ENCODE measurements around the gene IGIP. TPM values are rescaled to one million over a fixed set of nuclear protein-coding genes. Genes with fewer than 3 reads are reported as not detected.

Gene IGIP
- total RNA-seq, 1 donor from 2014 or later = 2.0 TPM

- TF ChIP-seq CTCF (IDR thresholded peaks at IDR 0.05; ENCODE audit: unreplicated experiment) = no peak
- peaks cover 9% of the 10 kb centered on the region for H3K4me1 Mint-ChIP-seq (ENCODE audit: low read depth)
- H3K36me3 Mint-ChIP-seq (ENCODE audit: insufficient read depth) = no peaks in the 10 kb centered on the region
- H3K4me3 Mint-ChIP-seq (ENCODE audit: low read depth) = no peak overlapping the region
- DNase-seq (ENCODE audit: low spot score, unreplicated experiment) = no peak
- no peaks in the 10 kb centered on the region for H3K9me3 Mint-ChIP-seq (ENCODE audit: low read depth)
- no peak overlapping the region for H3K27ac Mint-ChIP-seq
- peaks cover 11% of the 10 kb centered on the region for H3K27me3 Mint-ChIP-seq
Observed at GRCh38 chr5:140172483-140172882, 46.7 kb downstream of the IGIP start.

DNA sequence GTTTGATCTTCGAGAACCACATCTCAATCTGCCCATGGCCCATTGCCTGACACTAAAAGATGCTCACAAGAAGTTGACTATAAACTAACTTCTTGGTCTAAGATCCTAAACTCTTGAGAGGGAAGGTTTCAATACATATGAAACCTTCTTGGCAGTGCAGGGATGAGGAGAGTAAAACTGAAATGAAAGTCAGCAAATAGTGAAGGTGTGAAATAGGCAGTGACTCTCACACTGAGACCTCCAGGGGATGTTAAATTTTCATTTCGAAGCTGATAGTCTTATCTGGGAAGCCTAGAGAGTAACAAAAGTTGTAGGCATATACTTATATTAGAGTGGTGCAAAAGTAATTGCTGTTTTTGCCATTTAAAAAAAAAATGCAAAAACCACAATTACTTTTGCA, 48.3 kb downstream of the IGIP start:
- peak overlapping the region; percentile 18 for H3K27ac Mint-ChIP-seq
- no peaks in the 10 kb centered on the region for H3K36me3 Mint-ChIP-seq (ENCODE audit: insufficient read depth)
- DNase-seq (ENCODE audit: low spot score, unreplicated experiment) = no peak
- TF ChIP-seq CTCF (IDR thresholded peaks at IDR 0.05; ENCODE audit: unreplicated experiment) = no peak
- peak overlapping the region; percentile 47 for H3K4me3 Mint-ChIP-seq (ENCODE audit: low read depth)
- no peaks in the 10 kb centered on the region for H3K9me3 Mint-ChIP-seq (ENCODE audit: low read depth)
- H3K4me1 Mint-ChIP-seq (ENCODE audit: low read depth) = peaks cover 9% of the 10 kb centered on the region
- peaks cover 11% of the 10 kb centered on the region for H3K27me3 Mint-ChIP-seq

DNA sequence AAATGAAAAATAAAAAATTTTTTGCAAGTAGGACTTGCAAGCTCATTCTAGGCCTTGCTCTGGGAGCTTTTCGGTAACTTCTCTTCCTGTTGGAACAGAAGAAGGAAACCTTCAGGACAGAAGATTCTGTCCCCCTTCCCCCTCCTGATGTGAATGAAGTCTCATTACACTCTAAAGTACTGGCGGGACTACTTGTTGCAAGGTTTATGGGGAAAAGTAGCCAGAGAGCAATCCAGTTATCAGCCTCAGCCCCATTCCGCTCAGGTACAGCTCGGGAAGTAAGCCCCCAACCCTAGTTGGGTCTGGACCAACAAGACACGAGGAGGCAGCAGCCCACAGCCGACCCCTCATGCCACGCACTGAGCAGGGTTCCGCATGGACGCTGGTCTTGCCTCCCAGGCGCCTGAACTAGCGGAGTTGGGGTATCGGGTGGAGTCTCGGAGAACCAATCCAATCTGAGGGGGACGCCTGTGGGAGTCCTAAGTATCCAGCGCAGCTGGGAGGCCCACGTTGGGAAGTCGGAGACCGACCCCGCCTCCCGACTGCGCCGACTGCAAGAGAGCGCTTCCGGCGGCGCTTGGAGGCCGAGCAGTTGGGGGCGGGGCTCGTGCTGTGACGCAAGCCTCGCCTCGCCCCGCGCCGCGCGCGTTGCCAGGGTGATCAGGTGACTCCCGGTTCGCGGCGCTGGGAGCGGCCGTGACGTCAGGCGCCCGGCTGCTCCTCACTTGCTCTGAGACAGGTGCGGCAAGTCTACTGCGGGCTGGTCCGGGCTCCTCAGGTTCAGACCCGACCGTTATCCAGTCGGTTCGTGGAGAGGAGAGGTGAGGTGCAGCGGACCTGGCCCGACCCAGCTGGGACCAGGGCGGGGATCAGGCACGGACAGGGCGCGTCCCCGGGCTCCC, 49.0 kb downstream of the IGIP start, which contains the start of gene CYSTM1:
TSS of gene CYSTM1 (plus strand) at position 724 of the 902 bp plus-strand sequence. CDS start 19,278 bp downstream, outside the sequence.
- no peaks in the 10 kb centered on the region for H3K36me3 Mint-ChIP-seq (ENCODE audit: insufficient read depth)
- no peaks in the 10 kb centered on the region for H3K9me3 Mint-ChIP-seq (ENCODE audit: low read depth)
- peaks cover 11% of the 10 kb centered on the region for H3K27me3 Mint-ChIP-seq
- TF ChIP-seq CTCF (IDR thresholded peaks at IDR 0.05; ENCODE audit: unreplicated experiment) = no peak
- peaks cover 9% of the 10 kb centered on the region for H3K4me1 Mint-ChIP-seq (ENCODE audit: low read depth)
- peak within 1 kb of the TSS; percentile 99 for H3K27ac Mint-ChIP-seq
- DNase-seq (ENCODE audit: low spot score, unreplicated experiment) = peak; percentile 98
- H3K4me3 Mint-ChIP-seq (ENCODE audit: low read depth) = peak within 1 kb of the TSS; percentile 87

DNA sequence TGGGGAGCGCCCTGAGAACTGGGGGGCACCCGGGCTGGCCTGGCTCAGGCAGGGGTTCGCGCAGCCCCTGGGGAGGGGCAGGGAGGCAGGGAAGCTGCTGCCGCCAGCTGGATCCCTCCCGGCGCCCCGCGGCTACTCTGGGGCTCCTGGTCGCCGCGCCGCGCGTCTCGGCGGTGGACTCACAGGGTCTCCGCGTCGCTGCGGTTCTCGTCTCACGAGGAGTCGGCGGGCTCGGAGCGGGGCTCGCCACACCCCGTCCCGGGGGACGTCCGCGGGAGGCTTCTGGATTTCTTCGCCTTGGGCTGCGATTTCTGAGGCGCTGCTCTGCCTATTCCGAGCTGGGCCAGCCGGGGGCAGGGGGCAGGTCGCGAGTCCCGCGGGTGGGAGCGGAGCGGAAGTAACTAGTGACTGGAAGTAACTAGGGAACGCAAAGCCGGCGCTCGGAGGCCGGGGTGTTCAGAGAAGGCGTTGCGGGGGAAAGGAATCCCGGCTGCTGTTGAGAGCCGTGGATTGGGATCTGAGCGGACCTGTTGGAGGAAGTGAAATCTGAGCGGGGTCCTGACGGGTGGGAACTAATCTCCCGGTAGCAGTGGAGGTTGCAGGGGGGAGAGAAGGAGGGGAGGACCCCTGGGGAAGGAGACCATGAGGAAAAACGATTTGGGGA, 49.8 kb downstream of the IGIP start:
- H3K4me1 Mint-ChIP-seq (ENCODE audit: low read depth) = peaks cover 10% of the 10 kb centered on the region
- H3K4me3 Mint-ChIP-seq (ENCODE audit: low read depth) = peak overlapping the region; percentile 87
- peak overlapping the region; percentile 99 for H3K27ac Mint-ChIP-seq
- H3K36me3 Mint-ChIP-seq (ENCODE audit: insufficient read depth) = no peaks in the 10 kb centered on the region
- no peaks in the 10 kb centered on the region for H3K9me3 Mint-ChIP-seq (ENCODE audit: low read depth)
- peak; percentile 69 for DNase-seq (ENCODE audit: low spot score, unreplicated experiment)
- H3K27me3 Mint-ChIP-seq = peaks cover 11% of the 10 kb centered on the region
- peak; percentile 36 for TF ChIP-seq CTCF (IDR thresholded peaks at IDR 0.05; ENCODE audit: unreplicated experiment)

DNA sequence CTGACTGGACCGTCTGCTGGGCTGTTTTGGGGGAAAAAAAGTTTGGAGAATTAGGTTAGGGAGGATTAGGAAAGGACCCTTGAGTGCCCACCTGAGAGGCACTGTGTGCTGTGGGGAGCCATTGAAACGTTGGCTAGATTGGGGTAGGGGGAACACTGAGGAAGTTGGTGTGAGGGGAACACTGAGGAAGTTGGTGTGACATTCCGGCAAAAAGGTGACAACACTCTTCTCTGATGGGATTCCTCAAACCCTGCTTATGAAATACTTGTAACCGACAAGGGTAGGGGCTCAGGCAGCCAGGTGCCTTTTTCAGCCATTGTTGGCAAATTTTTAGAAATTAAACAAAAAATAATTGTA, 50.3 kb downstream of the IGIP start:
- H3K36me3 Mint-ChIP-seq (ENCODE audit: insufficient read depth) = no peaks in the 10 kb centered on the region
- peaks cover 11% of the 10 kb centered on the region for H3K27me3 Mint-ChIP-seq
- TF ChIP-seq CTCF (IDR thresholded peaks at IDR 0.05; ENCODE audit: unreplicated experiment) = no peak
- peak overlapping the region; percentile 87 for H3K4me3 Mint-ChIP-seq (ENCODE audit: low read depth)
- no peaks in the 10 kb centered on the region for H3K9me3 Mint-ChIP-seq (ENCODE audit: low read depth)
- peak overlapping the region; percentile 97 for H3K27ac Mint-ChIP-seq
- H3K4me1 Mint-ChIP-seq (ENCODE audit: low read depth) = peaks cover 14% of the 10 kb centered on the region
- no peak for DNase-seq (ENCODE audit: low spot score, unreplicated experiment)

Data from progenitor cell of endocrine pancreas (in vitro differentiated cells).